GM23248 (cell line): Measurements from ENCODE around the gene CELF1. TPM values are rescaled to one million over a fixed set of nuclear protein-coding genes. Genes with fewer than 3 reads are reported as not detected.
"Not testable (repeated sequence)": the region's sequence is repeated elsewhere in the genome, so short reads cannot be mapped to it uniquely, and the experiment has no call there.

Experiments used
- DNase-seq: peaks from one replicate; pipeline ENCODE4 v3.0.0-alpha.2; 2015
- H2AFZ ChIP-seq: fragments of 200-600 bp; sonication (generic); 2 replicates; pipeline ENCODE4 v1.6.1; 2016; ENCODE audit warnings: antibody characterized with exemption
- H3F3A ChIP-seq: fragments of 200-600 bp; sonication (generic); 2 replicates; pipeline ENCODE4 v1.6.1; 2016; ENCODE audit warnings: mild to moderate bottlenecking, antibody characterized with exemption, mixed run types; ENCODE audit not compliant: insufficient read depth
- H3K27ac ChIP-seq: fragments of 200-600 bp; sonication (generic); 2 replicates; pipeline ENCODE4 v1.5.1; 2016; ENCODE audit warnings: mild to moderate bottlenecking
- H3K27me3 ChIP-seq: fragments of 200-600 bp; sonication (generic); replicated peaks from 2 replicates; pipeline ENCODE4 v1.6.1; 2016; ENCODE audit warnings: mild to moderate bottlenecking; ENCODE audit not compliant: insufficient read depth
- H3K36me3 ChIP-seq: fragments of 200-600 bp; sonication (generic); 2 replicates; pipeline ENCODE4 v1.6.1; 2016; ENCODE audit warnings: low read depth, mild to moderate bottlenecking
- H3K4me1 ChIP-seq: fragments of 200-600 bp; sonication (generic); 2 replicates; pipeline ENCODE4 v1.6.1; 2016; ENCODE audit warnings: mild to moderate bottlenecking; ENCODE audit not compliant: insufficient read depth
- H3K4me2 ChIP-seq: fragments of 200-600 bp; sonication (generic); one replicate; pipeline ENCODE4 v1.6.1; 2016; ENCODE audit warnings: mild to moderate bottlenecking; ENCODE audit not compliant: unreplicated experiment
- H3K4me3 ChIP-seq: fragments of 200-600 bp; sonication (generic); 2 replicates; pipeline ENCODE4 v1.5.1; 2016; ENCODE audit warnings: mild to moderate bottlenecking
- H3K79me2 ChIP-seq: fragments of 200-600 bp; sonication (generic); 2 replicates; pipeline ENCODE4 v1.6.1; 2016; ENCODE audit warnings: mild to moderate bottlenecking; ENCODE audit not compliant: insufficient read depth
- H3K9ac ChIP-seq: fragments of 200-600 bp; sonication (generic); 2 replicates; pipeline ENCODE4 v1.6.1; 2016; ENCODE audit warnings: mild to moderate bottlenecking
- H3K9me2 ChIP-seq: fragments of 200-600 bp; sonication (generic); 2 replicates; pipeline ENCODE4 v1.6.1; 2016; ENCODE audit warnings: mixed run types, mild to moderate bottlenecking, moderate library complexity; ENCODE audit not compliant: insufficient read depth
- H3K9me3 ChIP-seq: fragments of 200-600 bp; sonication (generic); one replicate; pipeline ENCODE4 v1.6.1; 2017; ENCODE audit warnings: low read depth
- H4K20me1 ChIP-seq: fragments of 200-600 bp; sonication (generic); 2 replicates; pipeline ENCODE4 v1.6.0; 2016; ENCODE audit not compliant: insufficient read depth
- EZH2 ChIP-seq: fragments of 200-600 bp; sonication (generic); IDR thresholded peaks from 2 replicates; pipeline ENCODE4 v1.6.1; 2018; ENCODE audit warnings: antibody characterized with exemption, mild to moderate bottlenecking; ENCODE audit not compliant: insufficient read depth, poor library complexity, severe bottlenecking
- EZH2phosphoT487 ChIP-seq: fragments of 200-600 bp; sonication (generic); IDR thresholded peaks from 2 replicates; pipeline ENCODE4 v1.6.1; 2018; ENCODE audit warnings: antibody characterized with exemption, moderate library complexity, mild to moderate bottlenecking, low read depth; ENCODE audit not compliant: insufficient read depth
- WGBS, 2 experiments: methylation state at CpG; one replicate each; pipeline ENCODE4 v1.1.6; 2015 to 2017; ENCODE audit warnings: low lambda C conversion rate in 2 of 2, low coverage in 1 of 2; ENCODE audit errors: missing lambda C conversion rate in 2 of 2; 5-methylcytosine and 5-hydroxymethylcytosine counted together
- in situ Hi-C: fragments of 300-500 bp; cut with MboI; formaldehyde crosslinking; loops from 2 replicates; pipeline ENCODE4 v1.15.0; 2020
- polyA plus RNA-seq: library from polyadenylated mRNA; unstranded; fragments of >200 nt; fragmentation: Nextera tagmentation; extraction: Ambion mirVana; gene quantifications from 2 replicates; pipeline ENCODE4 v1.2.1, GENCODE V29; 2016
- total RNA-seq: library from RNA; depleted of rRNA; stranded (reverse); fragments of >200 nt; shearing (Covaris generic); gene quantifications from 2 replicates; pipeline ENCODE4 v1.2.3, GENCODE V29; 2014

CELF1 gene
- total and polyA plus RNA-seq, 2 experiments from 2014 or later = 51.7 to 70.9 TPM

GRCh38 chr11:47529951-47530350 is 23.0 kb downstream of the CELF1 start:
- Histone ChIP-seq H3K36me3 (peaks cover 2% of the 10 kb centered on the region), H3K79me2 (peaks cover 100% of the 10 kb centered on the region), H3K4me1 (peaks cover 21% of the 10 kb centered on the region), H3F3A (0 out of 2 replicates have a peak, but pooled peaks cover 14% of the 10 kb centered on the region), H3K9me3 (no peaks in the 10 kb centered on the region), H2AFZ (no peak overlapping the region), H3K27me3 (no peaks in the 10 kb centered on the region), H4K20me1 (peaks cover 21% of the 10 kb centered on the region; the same call in 1 of the 2 replicates), H3K9ac (no peak overlapping the region), H3K9me2 (no peaks in the 10 kb centered on the region), H3K4me3 (no peak overlapping the region), H3K4me2 (no peak overlapping the region), H3K27ac (no peak overlapping the region)
- in situ Hi-C loops = no loop called here
- no peak for TF ChIP-seq EZH2phosphoT487
- TF ChIP-seq EZH2 = no peak
- 98 to 99% methylated on average over 4 of the region's 4 CpGs for WGBS, 2 experiments
- no peak for DNase-seq

DNA sequence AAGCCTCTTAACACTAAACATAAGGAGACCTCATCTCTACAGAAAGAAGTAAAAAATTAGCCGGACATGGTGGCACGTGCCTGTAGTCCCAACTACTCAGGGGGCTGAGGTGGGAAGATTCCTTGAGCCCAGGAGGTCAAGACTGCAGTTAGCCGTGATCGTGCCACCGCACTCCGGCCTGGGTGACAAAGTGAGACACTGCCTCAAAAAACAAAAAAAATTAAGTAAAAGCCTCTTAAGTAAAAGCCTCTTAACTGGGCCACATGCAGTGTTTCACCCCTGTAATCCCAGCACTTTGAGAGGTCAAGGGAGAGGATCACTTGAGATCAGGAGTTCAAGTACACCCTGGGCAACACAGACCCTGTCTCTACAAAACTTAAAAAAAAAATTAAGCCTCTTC is 25.7 kb downstream of the CELF1 start:
- in situ Hi-C loops = no loop called here
- H3F3A ChIP-seq = peaks cover 42% of the 10 kb centered on the region
- H2AFZ ChIP-seq = no peak overlapping the region
- DNase-seq = no peak
- H3K9ac ChIP-seq = no peak overlapping the region
- TF ChIP-seq EZH2 (no peak), EZH2phosphoT487 (no peak)
- no peak overlapping the region for H3K4me3 ChIP-seq
- H3K4me2 ChIP-seq = no peak overlapping the region
- peaks cover 100% of the 10 kb centered on the region for H3K79me2 ChIP-seq
- no peaks in the 10 kb centered on the region for H3K9me3 ChIP-seq
- H4K20me1 ChIP-seq = peaks cover 39% of the 10 kb centered on the region
- H3K27me3 ChIP-seq = no peaks in the 10 kb centered on the region
- H3K9me2 ChIP-seq = no peaks in the 10 kb centered on the region
- H3K4me1 ChIP-seq = peaks cover 29% of the 10 kb centered on the region
- no peaks in the 10 kb centered on the region; the same call in 1 of the 2 replicates for H3K36me3 ChIP-seq
- whole genome bisulfite sequencing, 2 experiments = 91 to 93% methylated on average over 6 of the region's 6 CpGs
- H3K27ac ChIP-seq = no peak overlapping the region

GRCh38 chr11:47526032-47526431 is 26.9 kb downstream of the CELF1 start:
- H3K9me3 ChIP-seq, H3K27me3 ChIP-seq, H2AFZ ChIP-seq, H3K4me2 ChIP-seq, in situ Hi-C loops, DNase-seq, H3K27ac ChIP-seq, H3K9ac ChIP-seq, H3K4me3 ChIP-seq, H3K9me2 ChIP-seq, H3K36me3 ChIP-seq: not testable (repeated sequence)
- peaks cover 100% of the 10 kb centered on the region for H3K79me2 ChIP-seq
- peaks cover 30% of the 10 kb centered on the region for H3K4me1 ChIP-seq
- peaks cover 39% of the 10 kb centered on the region for H4K20me1 ChIP-seq
- 95 to 98% methylated on average over 9 of the region's 9 CpGs for WGBS, 2 experiments
- peaks cover 50% of the 10 kb centered on the region for H3F3A ChIP-seq

DNA sequence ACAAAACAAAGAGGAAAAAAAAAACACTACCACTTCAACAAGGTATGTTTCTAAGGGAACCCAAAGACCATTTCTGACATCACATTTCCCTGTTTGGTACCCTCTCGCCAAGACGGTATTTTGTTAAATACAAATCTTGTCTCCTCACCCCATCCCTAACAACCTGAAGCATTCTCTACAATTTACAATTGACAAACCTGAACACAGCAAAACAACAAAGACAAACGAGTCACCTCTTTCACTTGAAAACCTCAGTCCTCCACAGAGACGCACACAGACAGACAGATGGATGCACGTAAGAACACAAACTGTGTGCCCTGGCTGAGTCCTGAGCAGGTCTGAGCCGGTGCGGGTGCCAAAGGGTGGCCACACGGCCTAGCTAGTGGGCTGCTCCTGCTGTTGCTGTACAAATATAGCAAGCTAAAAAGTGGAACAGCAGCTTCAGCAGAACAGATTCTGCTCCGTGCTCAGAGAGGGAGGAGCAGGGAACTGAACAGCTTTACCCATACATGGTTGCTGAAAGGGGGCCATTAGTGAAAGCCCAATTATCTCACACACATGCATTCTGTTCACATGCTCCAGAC is 28.5 kb downstream of the CELF1 start:
- H3K9me2 ChIP-seq = no peaks in the 10 kb centered on the region
- H4K20me1 ChIP-seq = peaks cover 32% of the 10 kb centered on the region
- H3F3A ChIP-seq = peaks cover 50% of the 10 kb centered on the region
- no peak overlapping the region for H2AFZ ChIP-seq
- peak overlapping the region; percentile 74 for H3K27ac ChIP-seq
- in situ Hi-C loops = no loop called here
- peak overlapping the region; percentile 47 for H3K9ac ChIP-seq
- H3K4me1 ChIP-seq = peaks cover 30% of the 10 kb centered on the region
- H3K4me3 ChIP-seq = no peak overlapping the region
- no peak for TF ChIP-seq EZH2
- no peak for TF ChIP-seq EZH2phosphoT487
- no peaks in the 10 kb centered on the region; the same call in 1 of the 2 replicates for H3K36me3 ChIP-seq
- no peaks in the 10 kb centered on the region for H3K27me3 ChIP-seq
- 41 to 47% methylated on average over 9 of the region's 9 CpGs for WGBS, 2 experiments
- H3K9me3 ChIP-seq = no peaks in the 10 kb centered on the region
- peaks cover 100% of the 10 kb centered on the region for H3K79me2 ChIP-seq
- DNase-seq = peak; percentile 25
- peak overlapping the region; percentile 64 for H3K4me2 ChIP-seq
